Inflammatory macrophage treated with lipopolysaccharide for 4 hours (primary cell): ENCODE measurements around the gene HOXA10.

Experiments
- DNase-seq: peaks from one replicate; pipeline ENCODE4 v3.0.0-alpha.2; 2020

The HOXA10 gene

GRCh38 chr7:27143023-27143949, 30.8 kb downstream of the HOXA10 start, which contains the start of gene HOXA5:
HOXA5 (minus strand) TSS chr7:27143681; CDS start chr7:27143607, 74 bp downstream.
- peak; percentile 70 for DNase-seq

- DNase-seq: no peak
Observed at GRCh38 chr7:27142580-27143022, 31.5 kb downstream of the HOXA10 start.

DNA sequence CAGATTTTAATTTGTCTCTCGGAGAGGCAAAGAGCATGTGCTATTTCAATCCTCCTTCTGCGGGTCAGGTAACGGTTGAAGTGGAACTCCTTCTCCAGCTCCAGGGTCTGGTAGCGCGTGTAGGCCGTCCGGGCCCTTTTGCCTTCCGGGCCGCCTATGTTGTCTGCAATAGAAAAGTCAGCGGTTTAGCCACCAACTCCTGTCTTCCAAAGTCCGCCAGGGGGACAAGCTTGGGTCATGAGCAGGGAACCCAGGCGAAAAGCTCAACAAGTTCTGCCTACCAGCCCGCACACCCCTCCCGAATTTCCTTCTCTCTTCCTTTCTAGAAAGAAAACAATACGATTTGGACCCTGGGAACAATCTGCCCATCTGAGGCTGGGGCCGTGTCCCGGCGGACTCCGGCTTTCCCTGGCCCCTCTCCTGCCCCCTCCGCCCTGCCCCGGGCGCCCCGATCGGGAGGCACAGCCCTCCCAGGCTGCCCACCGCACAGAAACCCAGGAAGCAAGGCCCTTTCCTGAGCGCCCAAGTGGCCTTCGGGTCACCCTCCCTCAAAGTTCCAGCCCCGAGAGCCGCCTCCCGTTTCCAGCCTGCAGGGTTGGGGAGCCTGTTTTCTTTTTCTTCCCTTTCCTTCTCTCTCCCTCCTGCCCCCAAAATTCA, 32.1 kb downstream of the HOXA10 start:
- no peak for DNase-seq

GRCh38 chr7:27141137-27141922, 32.8 kb downstream of the HOXA10 start:
- no peak for DNase-seq

- no peak for DNase-seq
Observed at GRCh38 chr7:27140126-27140857, 33.8 kb downstream of the HOXA10 start.

DNA sequence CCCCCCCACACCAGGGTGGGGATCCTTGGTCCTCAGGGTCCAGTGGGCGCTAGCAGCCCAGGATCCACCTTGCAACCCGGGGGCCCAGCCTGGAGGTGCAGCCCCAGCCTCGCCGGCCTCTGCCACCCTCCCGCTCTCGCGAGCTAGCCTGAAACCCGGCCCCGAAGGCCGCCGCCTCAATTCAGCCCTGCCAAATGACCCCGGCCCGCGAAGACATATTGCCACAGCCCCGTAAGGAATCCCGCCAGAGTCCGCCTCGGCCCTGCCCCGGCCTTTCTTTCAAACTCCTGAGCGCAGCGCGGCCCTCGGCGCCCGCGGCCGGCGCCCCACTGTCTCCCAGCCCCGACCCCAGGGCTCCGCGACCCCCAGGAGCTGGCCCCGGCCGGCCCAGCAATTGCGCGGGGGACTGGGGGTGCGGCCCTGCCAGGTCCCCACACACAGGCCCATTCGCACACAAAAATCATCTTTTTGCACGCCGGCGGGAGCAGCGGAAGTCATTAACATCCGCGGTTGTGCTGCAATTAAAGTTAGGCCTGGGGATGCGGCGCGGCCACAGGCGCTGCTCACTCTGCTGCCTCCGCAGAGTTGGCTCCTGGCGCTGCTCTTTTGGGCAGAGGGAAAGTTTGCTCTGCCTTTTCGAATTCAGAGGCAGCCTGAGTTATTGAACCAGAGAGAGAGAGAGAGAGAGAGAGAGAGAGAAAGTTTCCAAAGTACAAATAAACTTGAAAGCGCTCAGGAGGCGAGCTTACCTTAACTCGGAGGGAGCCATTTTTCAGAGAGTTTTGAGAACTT, 34.6 kb downstream of the HOXA10 start:
- no peak for DNase-seq

DNA sequence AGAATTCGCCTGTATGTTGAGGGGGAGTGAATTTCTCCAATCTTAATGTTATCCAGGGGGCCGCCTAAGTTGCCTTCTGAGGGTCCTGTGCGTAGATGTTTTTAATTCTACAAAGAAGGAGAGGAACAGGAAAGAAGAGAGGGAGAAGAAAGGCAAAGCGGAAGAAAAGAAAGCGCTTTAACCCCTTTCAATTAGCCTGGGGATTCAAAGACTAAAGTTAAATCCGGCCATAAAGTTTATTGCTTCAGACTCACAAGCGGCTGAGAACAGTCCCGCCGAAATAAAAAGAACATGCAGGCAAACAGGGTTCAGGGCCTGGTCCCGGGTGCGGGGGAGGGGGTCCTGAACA, 35.2 kb downstream of the HOXA10 start:
- DNase-seq: no peak

GRCh38 chr7:27138472-27138871, 35.6 kb downstream of the HOXA10 start:
- no peak for DNase-seq

- DNase-seq: no peak
Observed at GRCh38 chr7:27137640-27138315, 36.3 kb downstream of the HOXA10 start.

GRCh38 chr7:27134392-27134791, 39.7 kb downstream of the HOXA10 start:
- DNase-seq: peak; percentile 94

- peak; percentile 31 for DNase-seq
Observed at GRCh38 chr7:27133409-27134231, 40.5 kb downstream of the HOXA10 start.

GRCh38 chr7:27132978-27133377, 41.1 kb downstream of the HOXA10 start:
- DNase-seq: no peak

- DNase-seq: no peak
Observed at GRCh38 chr7:27132214-27132613, 41.9 kb downstream of the HOXA10 start.

DNA sequence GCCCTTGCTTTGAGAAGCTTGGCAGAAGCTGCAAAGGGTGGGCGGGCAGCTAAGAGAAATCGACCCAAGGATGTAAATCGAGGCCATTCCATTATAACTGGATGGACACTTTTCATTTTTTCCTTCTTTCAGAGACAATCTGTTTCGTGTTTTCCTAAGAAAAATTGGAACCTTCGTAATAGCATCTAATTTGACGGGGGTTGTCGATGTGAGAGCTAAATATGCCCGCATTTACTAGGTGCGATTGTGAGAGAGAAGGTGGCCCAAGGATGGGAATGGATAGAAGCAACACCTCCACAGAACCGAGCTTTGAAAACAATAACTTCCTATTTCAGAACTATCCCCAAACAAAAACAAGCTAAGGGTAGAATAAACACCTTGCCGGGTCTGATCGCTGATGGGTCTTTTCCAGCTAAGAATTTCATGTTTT, 42.7 kb downstream of the HOXA10 start:
- DNase-seq: no peak

GRCh38 chr7:27130540-27131389, 43.4 kb downstream of the HOXA10 start, which contains the start of gene HOXA4:
HOXA4 (minus strand) TSS chr7:27130757; CDS start chr7:27130733, 24 bp downstream.
- DNase-seq: peak; percentile 82

- no peak for DNase-seq
Observed at GRCh38 chr7:27129729-27130539, 44.2 kb downstream of the HOXA10 start.

- no peak for DNase-seq
Observed at GRCh38 chr7:27128776-27129728, 45.1 kb downstream of the HOXA10 start.
